GM12878 (cell line): ENCODE results near the gene BUD23. TPM values are rescaled to one million over a fixed set of nuclear protein-coding genes. Genes with fewer than 3 reads are reported as not detected.

Experiments
- ATAC-seq: fragments of 200-7000 bp; cut with Tn5 transposase; 3 replicates; pipeline ENCODE4 v1.9.1; 2020; ENCODE audit warnings: mild to moderate bottlenecking, moderate library complexity
- BruUV-seq: library from RNA; stranded (reverse); fragments of 400-500 nt; replicated peaks from 2 replicates; lab custom pipeline; 2021; lab: Mats Ljungman, UMichigan
- CTCF ChIA-PET: fragments of 300-600 bp; sonication (Branson Sonifier 250); formaldehyde crosslinking; extraction: SDS; loops from one replicate; lab custom pipeline; 2021; ENCODE audit warnings: inconsistent platforms; lab: Yijun Ruan, JAX
- POLR2A ChIA-PET: fragments of 350-600 bp; formaldehyde crosslinking; extraction: SDS; loops from one replicate; lab custom pipeline; 2021; ENCODE audit warnings: inconsistent platforms; lab: Charles Lee
- RAD21 ChIA-PET: fragments of 300-600 bp; sonication (Branson Sonifier 250); formaldehyde crosslinking; loops from one replicate; lab custom pipeline; 2023; ENCODE audit warnings: antibody characterized with exemption; ENCODE audit not compliant: unreplicated experiment; lab: Charles Lee
- SMC1A ChIA-PET: fragments of 300-600 bp; sonication (Branson Sonifier 250); formaldehyde crosslinking; loops from one replicate; lab custom pipeline; 2023; ENCODE audit not compliant: unreplicated experiment, uncharacterized antibody; lab: Charles Lee
- DNase-seq: peaks from one replicate; pipeline ENCODE4 v3.0.0-alpha.2; 2011; ENCODE audit warnings: low read depth, low spot score
- FAIRE-seq: peaks from 3 replicates; lab custom pipeline; 2011; peaks lifted over from hg19 to GRCh38; lab: Jason Lieb, UNC
- H2AFZ ChIP-seq: 2 replicates; pipeline ENCODE4 v1.6.0; 2011; ENCODE audit warnings: low read depth, low read length, control low read depth; ENCODE audit not compliant: control insufficient read depth
- H3K27ac ChIP-seq: 2 replicates; pipeline ENCODE4 v1.5.1; 2011; ENCODE audit warnings: control low read depth; ENCODE audit not compliant: control insufficient read depth, insufficient read depth
- H3K27me3 ChIP-seq, 2 experiments: replicated peaks in 1 of 2; 2 replicates each; pipeline versions ENCODE4 v1.6.0 to v1.6.1; 2011; ENCODE audit warnings: low read length in 1 of 2; ENCODE audit not compliant: control insufficient read depth in 2 of 2, insufficient read depth in 2 of 2
- H3K36me3 ChIP-seq, 2 experiments: 2 replicates each; pipeline ENCODE4 v1.5.1; 2011; ENCODE audit warnings: low read length in 1 of 2; ENCODE audit not compliant: control insufficient read depth in 2 of 2, insufficient read depth in 2 of 2
- H3K4me1 ChIP-seq: 2 replicates; pipeline ENCODE4 v1.6.1; 2011; ENCODE audit warnings: mild to moderate bottlenecking, low read length, moderate library complexity, mixed read lengths; ENCODE audit not compliant: control insufficient read depth, insufficient read depth
- H3K4me2 ChIP-seq: 2 replicates; pipeline ENCODE4 v1.6.0; 2011; ENCODE audit warnings: control low read depth; ENCODE audit not compliant: control insufficient read depth, insufficient read depth
- H3K4me3 ChIP-seq: fragments of 200-600 bp; sonication (generic); 2 replicates; pipeline ENCODE4 v1.5.1; 2016
- H3K79me2 ChIP-seq: 2 replicates; pipeline ENCODE4 v1.6.0; 2011; ENCODE audit warnings: low read length; ENCODE audit not compliant: control insufficient read depth, insufficient read depth
- H3K9ac ChIP-seq: 2 replicates; pipeline ENCODE4 v1.8.0; 2011; ENCODE audit warnings: low read length, control low read depth, mixed read lengths; ENCODE audit not compliant: control insufficient read depth, insufficient read depth
- H3K9me3 ChIP-seq: replicated peaks from 3 replicates; pipeline ENCODE4 v1.5.1; 2011; ENCODE audit warnings: mild to moderate bottlenecking, low read length; ENCODE audit not compliant: control insufficient read depth, insufficient read depth
- H4K20me1 ChIP-seq: 2 replicates; pipeline ENCODE4 v1.6.0; 2011; ENCODE audit not compliant: control insufficient read depth, insufficient read depth
- BHLHE40 ChIP-seq, 2 experiments: fragments of 450-650 bp in 1 of 2; IDR thresholded peaks; 2 replicates each; pipeline ENCODE4 v1.6.1; 2011 to 2017; ENCODE audit warnings: low read depth in 2 of 2, borderline replicate concordance in 1 of 2, improper control_type of control experiment in 1 of 2, low read length in 1 of 2, mild to moderate bottlenecking in 1 of 2
- CTCF ChIP-seq, 3 experiments: IDR thresholded peaks in 2 of 3; conservative IDR thresholded peaks in 1 of 3; 2 replicates each; pipeline ENCODE4 v1.5.1; 2011; ENCODE audit warnings: low read depth in 3 of 3, low read length in 3 of 3, mild to moderate bottlenecking in 3 of 3, control low read depth in 2 of 3, moderate library complexity in 2 of 3, inconsistent platforms in 1 of 3, mixed read lengths in 1 of 3; ENCODE audit not compliant: control insufficient read depth in 2 of 3, insufficient read depth in 1 of 3; ENCODE audit errors: extremely low read depth in 1 of 3
- DPF2 ChIP-seq: fragments of 450-650 bp; IDR thresholded peaks from 2 replicates; pipeline ENCODE4 v1.6.1; 2017; ENCODE audit warnings: mild to moderate bottlenecking
- EP300 ChIP-seq, 2 experiments: fragments of 150-350 bp in 1 of 2; IDR thresholded peaks; 2 replicates each; pipeline ENCODE4 v1.6.1; 2011 to 2012; ENCODE audit warnings: low read depth in 2 of 2, low read length in 2 of 2, borderline replicate concordance in 1 of 2, improper control_type of control experiment in 1 of 2, inconsistent platforms in 1 of 2; ENCODE audit not compliant: control insufficient read depth in 1 of 2
- IKZF1 ChIP-seq: fragments of 450-650 bp; conservative IDR thresholded peaks from 2 replicates; pipeline ENCODE4 v1.6.1; 2017; ENCODE audit warnings: antibody characterized with exemption, mild to moderate bottlenecking
- IKZF2 ChIP-seq, 2 experiments: fragments of 450-650 bp; IDR thresholded peaks; 2 replicates each; pipeline ENCODE4 v1.6.1; 2017; ENCODE audit warnings: mild to moderate bottlenecking in 2 of 2, moderate library complexity in 2 of 2
- LARP7 ChIP-seq: fragments of 450-650 bp; IDR thresholded peaks from 2 replicates; pipeline ENCODE4 v1.6.1; 2017; ENCODE audit warnings: mild to moderate bottlenecking
- NR2C2 ChIP-seq: IDR thresholded peaks from 2 replicates; pipeline ENCODE4 v1.6.1; 2011; ENCODE audit warnings: borderline replicate concordance, low read depth; ENCODE audit not compliant: control insufficient read depth, insufficient read length
- POLR2A ChIP-seq: IDR thresholded peaks from 2 replicates; pipeline ENCODE4 v1.6.1; 2011; ENCODE audit warnings: low read depth, mild to moderate bottlenecking, low read length
- RELB ChIP-seq: fragments of 450-650 bp; IDR thresholded peaks from 2 replicates; pipeline ENCODE4 v1.6.1; 2017; ENCODE audit warnings: low read depth, mild to moderate bottlenecking, moderate library complexity
- SMAD1 ChIP-seq: fragments of 450-650 bp; IDR thresholded peaks from 2 replicates; pipeline ENCODE4 v1.6.1; 2018; ENCODE audit warnings: mild to moderate bottlenecking, low read depth; ENCODE audit not compliant: partially characterized antibody
- SREBF2 ChIP-seq: IDR thresholded peaks from 2 replicates; pipeline ENCODE4 v1.6.1; 2012; ENCODE audit warnings: mild to moderate bottlenecking, low read length
- TCF12 ChIP-seq: IDR thresholded peaks from 2 replicates; pipeline ENCODE4 v1.6.1; 2011; ENCODE audit warnings: low read depth, mild to moderate bottlenecking, low read length
- USF2 ChIP-seq: IDR thresholded peaks from 2 replicates; pipeline ENCODE4 v1.6.1; 2011; ENCODE audit warnings: low read depth, low read length, improper control_type of control experiment, borderline replicate concordance
- ZBTB33 ChIP-seq: fragments of 450-650 bp; IDR thresholded peaks from 2 replicates; pipeline ENCODE4 v1.6.1; 2017; ENCODE audit warnings: mild to moderate bottlenecking
- WGBS: methylation state at CpG from one replicate; pipeline ENCODE4 v1.1.6; 2016; ENCODE audit warnings: low lambda C conversion rate; ENCODE audit not compliant: insufficient replicate concordance, insufficient coverage; ENCODE audit errors: missing lambda C conversion rate; 5-methylcytosine and 5-hydroxymethylcytosine counted together
- in situ Hi-C: fragments of 300-500 bp; cut with MboI; formaldehyde crosslinking; loops from 9 replicates; pipeline ENCODE4 v1.14.3; 2018; ENCODE audit warnings: mixed read lengths
- intact Hi-C: fragments of 100-400 bp; cut with micrococcal nuclease; formaldehyde crosslinking; loops from one replicate; pipeline ENCODE4 v1.14.2; 2022; ENCODE audit not compliant: unreplicated experiment
- polyA plus RNA-seq, 11 experiments: library from polyadenylated mRNA; depleted of rRNA in 4 of 11; unstranded in 6 of 11; stranded (reverse) in 5 of 11; fragments of >200 nt; fragmentation: Nextera tagmentation in 4 of 11; fragmentation: Illumina TruSeq in 1 of 11; extraction: Ambion mirVana in 4 of 11; extraction: Trizol in 1 of 11; gene quantifications; 1 replicate in 1 of 11; 2 replicates in 10 of 11; pipeline versions ENCODE4 v1.2.1 to v1.2.3, GENCODE V29; 2011 to 2016; ENCODE audit warnings: inconsistent platforms in 2 of 11, missing spikeins in 2 of 11, low read depth in 1 of 11
- total RNA-seq, 4 experiments: library from RNA; depleted of rRNA in 3 of 4; stranded (reverse); fragments of >200 nt in 3 of 4; fragmentation: Illumina TruSeq in 1 of 4; extraction: Trizol in 1 of 4; gene quantifications; 2 replicates each; pipeline versions ENCODE4 v1.2.1 to v1.2.3, GENCODE V29; 2013 to 2021

Gene BUD23
- total and polyA plus RNA-seq, 10 of the 15 experiments (the other 5 are each of a cell fraction or from before 2014, with no cell fraction given): 36.4 to 138 (median 99.5) TPM

GRCh38 chr7:73742753-73743641 lies 59.6 kb downstream of the BUD23 start:
- no peak for FAIRE-seq
- WGBS: 47% methylated on average over 33 of the region's 35 CpGs
- DNase-seq: no peak
- Histone ChIP-seq H4K20me1 (no peaks in the 10 kb centered on the region), H3K27ac (no peak overlapping the region), H3K4me2 (no peak overlapping the region), H3K4me3 (no peak overlapping the region), H3K9ac (no peak overlapping the region), H2AFZ (no peak overlapping the region), H3K4me1 (no peaks in the 10 kb centered on the region; the same call in 1 of the 2 replicates), H3K27me3 (no peaks in the 10 kb centered on the region), H3K9me3 (no peaks in the 10 kb centered on the region), H3K36me3 (no peaks in the 10 kb centered on the region), H3K79me2 (no peaks in the 10 kb centered on the region; the same call in 1 of the 2 replicates)
- no TSS peak for BruUV-seq
- in situ Hi-C loops (no loop called here), intact Hi-C loops (no loop called here)
- ChIA-PET POLR2A (interaction anchor here (0.9 kb wide), 1 partner anchor 100 kb away, joined by 3 read pairs; no protein-coding TSS in a partner anchor), RAD21 (no interaction called here), CTCF (interaction anchor here (0.7 to 1.0 kb wide), 3 partner anchors 45 to 463 kb away, joined by 3 to 4 read pairs (median 3); no protein-coding TSS in a partner anchor), SMC1A (no interaction called here)
- peak; percentile 28 for ATAC-seq
- peak; percentile 51 for TF ChIP-seq USF2
- peak; percentile 80 to 90 for TF ChIP-seq BHLHE40 (IDR thresholded peaks at IDR 0.05; ENCODE audit: borderline replicate concordance in 1 of 2, low read depth in 2 of 2, low read length in 1 of 2)
- TF ChIP-seq NR2C2: no peak
- no peak for TF ChIP-seq SMAD1
- peak; percentile 27; the same call in 1 of the 2 replicates for TF ChIP-seq LARP7
- TF ChIP-seq IKZF2 (IDR thresholded peaks at IDR 0.05): 0 out of 4 replicates have a peak, but pooled peaks of 1 of the 2 experiments have one; percentile 25
- TF ChIP-seq DPF2: 0 out of 2 replicates have a peak, but pooled peaks have one; percentile 29
- TF ChIP-seq ZBTB33: peak; percentile 84; the same call in 1 of the 2 replicates
- TF ChIP-seq IKZF1: peak; percentile 55
- TF ChIP-seq RELB: peak; percentile 57; the same call in 1 of the 2 replicates
- TF ChIP-seq SREBF2: no peak
- peak in 1 of 2 experiments; percentile 36; a peak in 1 of 4 replicates for TF ChIP-seq EP300 (IDR thresholded peaks at IDR 0.05; ENCODE audit: borderline replicate concordance in 1 of 2, control insufficient read depth in 1 of 2, low read depth in 2 of 2, low read length in 2 of 2)
- TF ChIP-seq CTCF (IDR thresholded peaks at IDR 0.05 in 2 of 3, conservative IDR thresholded peaks at IDR 0.05 in 1 of 3; ENCODE audit: control insufficient read depth in 2 of 3, extremely low read depth in 1 of 3, insufficient read depth in 1 of 3, low read depth in 3 of 3, low read length in 3 of 3): peak in 1 of 3 experiments; percentile 14; a peak in 1 of 6 replicates
- TF ChIP-seq POLR2A: no peak
- TF ChIP-seq TCF12: peak; percentile 71; the same call in 1 of the 2 replicates
